Measurements from ENCODE around the gene TERT. TPM values are rescaled to one million over a fixed set of nuclear protein-coding genes. Genes with fewer than 3 reads are reported as not detected.

Gene TERT
- total RNA-seq, 1 experiment from 2014 or later: 3.3 TPM

GRCh38 chr5:1240496-1241260 lies 54.2 kb downstream of the TERT start:
- Histone ChIP-seq H3K27ac (ENCODE audit: low read length) (no peak overlapping the region), H3K27me3 (ENCODE audit: low read length) (no peaks in the 10 kb centered on the region; the same call in 1 of the 2 replicates), H4K20me1 (ENCODE audit: insufficient read depth, low read depth, low read length) (no peaks in the 10 kb centered on the region), H3K4me3 (ENCODE audit: low read length) (no peak overlapping the region), H3K9me3 (ENCODE audit: low read length) (peaks cover 2% of the 10 kb centered on the region; the same call in 1 of the 2 replicates), H3K9ac (ENCODE audit: low read length) (no peak overlapping the region), H3K4me2 (ENCODE audit: low read depth, low read length, poor library complexity, severe bottlenecking) (no peak overlapping the region), H3K79me2 (ENCODE audit: low read length) (no peaks in the 10 kb centered on the region), H2AFZ (ENCODE audit: low read length) (no peak overlapping the region), H3K36me3 (ENCODE audit: insufficient read depth, low read length) (no peaks in the 10 kb centered on the region), H3K4me1 (ENCODE audit: low read length) (no peaks in the 10 kb centered on the region), H3K9me2 (replicated peaks; ENCODE audit: insufficient read depth, low read length) (no peaks in the 10 kb centered on the region)
- DNase-seq: no peak

- H3K27me3 ChIP-seq (ENCODE audit: low read length): no peaks in the 10 kb centered on the region; the same call in 1 of the 2 replicates
- H4K20me1 ChIP-seq (ENCODE audit: insufficient read depth, low read depth, low read length): no peaks in the 10 kb centered on the region
- H3K9me3 ChIP-seq (ENCODE audit: low read length): peaks cover 5% of the 10 kb centered on the region; the same call in 1 of the 2 replicates
- H3K9me2 ChIP-seq (replicated peaks; ENCODE audit: insufficient read depth, low read length): no peaks in the 10 kb centered on the region
- no peaks in the 10 kb centered on the region for H3K4me1 ChIP-seq (ENCODE audit: low read length)
- H3K79me2 ChIP-seq (ENCODE audit: low read length): no peaks in the 10 kb centered on the region
- DNase-seq: no peak
- no peak overlapping the region for H3K27ac ChIP-seq (ENCODE audit: low read length)
- no peak overlapping the region for H3K4me2 ChIP-seq (ENCODE audit: low read depth, low read length, poor library complexity, severe bottlenecking)
- no peak overlapping the region for H2AFZ ChIP-seq (ENCODE audit: low read length)
- H3K4me3 ChIP-seq (ENCODE audit: low read length): no peak overlapping the region
- H3K9ac ChIP-seq (ENCODE audit: low read length): no peak overlapping the region
- H3K36me3 ChIP-seq (ENCODE audit: insufficient read depth, low read length): no peaks in the 10 kb centered on the region
Observed at GRCh38 chr5:1239505-1240251, 55.2 kb downstream of the TERT start.

DNA sequence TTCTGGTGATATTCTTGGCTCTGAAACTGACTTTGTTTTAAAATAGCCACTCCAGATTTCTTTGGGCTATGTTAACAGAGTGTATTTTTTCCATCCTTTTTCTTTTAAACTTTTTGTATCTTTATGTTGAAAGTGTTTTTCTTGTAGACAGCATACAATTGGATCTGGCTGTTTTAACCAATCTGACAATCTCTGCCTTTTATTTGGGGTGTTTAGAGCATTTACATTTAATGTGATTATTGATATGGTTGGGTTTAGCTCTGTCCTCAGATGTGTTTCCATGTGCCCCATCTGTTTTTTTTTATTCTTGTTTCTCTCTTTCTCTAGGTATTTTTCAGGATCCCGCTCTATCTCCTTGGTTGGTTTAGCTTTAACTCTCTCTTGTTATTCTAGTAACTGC lies 59.0 kb downstream of the TERT start:
- Histone ChIP-seq H3K9me3 (ENCODE audit: low read length) (peaks cover 5% of the 10 kb centered on the region; the same call in 1 of the 2 replicates), H2AFZ (ENCODE audit: low read length) (no peak overlapping the region), H3K9me2 (replicated peaks; ENCODE audit: insufficient read depth, low read length) (no peaks in the 10 kb centered on the region)

GRCh38 chr5:1235379-1235778 lies 59.5 kb downstream of the TERT start:
- Histone ChIP-seq H3K9ac (ENCODE audit: low read length) (no peak overlapping the region), H3K27me3 (ENCODE audit: low read length) (no peaks in the 10 kb centered on the region; the same call in 1 of the 2 replicates), H3K27ac (ENCODE audit: low read length) (no peak overlapping the region)

More for the DNA sequence above, 59.0 kb downstream of the TERT start:
- Histone ChIP-seq H3K79me2 (ENCODE audit: low read length) (no peaks in the 10 kb centered on the region), H3K4me2 (ENCODE audit: low read depth, low read length, poor library complexity, severe bottlenecking) (no peak overlapping the region), H3K4me1 (ENCODE audit: low read length) (no peaks in the 10 kb centered on the region), H3K9ac (ENCODE audit: low read length) (no peak overlapping the region), H3K36me3 (ENCODE audit: insufficient read depth, low read length) (no peaks in the 10 kb centered on the region), H3K27me3 (ENCODE audit: low read length) (no peaks in the 10 kb centered on the region; the same call in 1 of the 2 replicates), H3K27ac (ENCODE audit: low read length) (no peak overlapping the region), H3K4me3 (ENCODE audit: low read length) (no peak overlapping the region), H4K20me1 (ENCODE audit: insufficient read depth, low read depth, low read length) (no peaks in the 10 kb centered on the region)
- DNase-seq: no peak

DNA sequence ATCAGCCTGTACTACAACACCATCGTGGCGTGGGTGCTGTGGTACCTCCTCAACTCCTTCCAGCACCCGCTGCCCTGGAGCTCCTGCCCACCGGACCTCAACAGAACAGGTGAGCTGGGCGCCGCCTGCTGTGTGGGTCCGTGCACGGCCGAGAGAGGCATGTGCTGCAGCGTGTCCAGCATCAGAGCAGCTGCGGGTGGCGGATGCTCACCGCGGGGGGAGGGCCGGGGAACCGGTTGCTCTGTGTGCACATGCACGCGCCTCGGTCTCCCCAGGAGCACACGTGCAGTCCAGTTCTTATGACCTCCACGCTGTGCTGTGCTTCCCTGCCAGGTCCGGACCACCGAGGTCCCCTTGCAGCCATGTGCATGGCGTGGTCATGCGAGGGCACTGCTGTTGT lies 62.1 kb downstream of the TERT start:
- H3K4me3 ChIP-seq (ENCODE audit: low read length): no peak overlapping the region
- H3K9me2 ChIP-seq (replicated peaks; ENCODE audit: insufficient read depth, low read length): no peaks in the 10 kb centered on the region
- H3K9me3 ChIP-seq (ENCODE audit: low read length): peaks cover 5% of the 10 kb centered on the region; the same call in 1 of the 2 replicates
- H2AFZ ChIP-seq (ENCODE audit: low read length): no peak overlapping the region
- H3K36me3 ChIP-seq (ENCODE audit: insufficient read depth, low read length): no peaks in the 10 kb centered on the region
- H3K4me1 ChIP-seq (ENCODE audit: low read length): no peaks in the 10 kb centered on the region
- H3K27ac ChIP-seq (ENCODE audit: low read length): no peak overlapping the region
- no peaks in the 10 kb centered on the region for H3K79me2 ChIP-seq (ENCODE audit: low read length)
- DNase-seq: no peak
- no peaks in the 10 kb centered on the region; the same call in 1 of the 2 replicates for H3K27me3 ChIP-seq (ENCODE audit: low read length)
- no peak overlapping the region for H3K9ac ChIP-seq (ENCODE audit: low read length)
- H3K4me2 ChIP-seq (ENCODE audit: low read depth, low read length, poor library complexity, severe bottlenecking): no peak overlapping the region
- H4K20me1 ChIP-seq (ENCODE audit: insufficient read depth, low read depth, low read length): no peaks in the 10 kb centered on the region

More at GRCh38 chr5:1235379-1235778, 59.5 kb downstream of the TERT start:
- Histone ChIP-seq H2AFZ (ENCODE audit: low read length) (no peak overlapping the region), H3K9me2 (replicated peaks; ENCODE audit: insufficient read depth, low read length) (no peaks in the 10 kb centered on the region), H3K79me2 (ENCODE audit: low read length) (no peaks in the 10 kb centered on the region), H3K4me1 (ENCODE audit: low read length) (no peaks in the 10 kb centered on the region), H4K20me1 (ENCODE audit: insufficient read depth, low read depth, low read length) (no peaks in the 10 kb centered on the region), H3K9me3 (ENCODE audit: low read length) (peaks cover 5% of the 10 kb centered on the region; the same call in 1 of the 2 replicates), H3K4me2 (ENCODE audit: low read depth, low read length, poor library complexity, severe bottlenecking) (no peak overlapping the region), H3K36me3 (ENCODE audit: insufficient read depth, low read length) (no peaks in the 10 kb centered on the region), H3K4me3 (ENCODE audit: low read length) (no peak overlapping the region)
- peak; percentile 74 for DNase-seq

DNA sequence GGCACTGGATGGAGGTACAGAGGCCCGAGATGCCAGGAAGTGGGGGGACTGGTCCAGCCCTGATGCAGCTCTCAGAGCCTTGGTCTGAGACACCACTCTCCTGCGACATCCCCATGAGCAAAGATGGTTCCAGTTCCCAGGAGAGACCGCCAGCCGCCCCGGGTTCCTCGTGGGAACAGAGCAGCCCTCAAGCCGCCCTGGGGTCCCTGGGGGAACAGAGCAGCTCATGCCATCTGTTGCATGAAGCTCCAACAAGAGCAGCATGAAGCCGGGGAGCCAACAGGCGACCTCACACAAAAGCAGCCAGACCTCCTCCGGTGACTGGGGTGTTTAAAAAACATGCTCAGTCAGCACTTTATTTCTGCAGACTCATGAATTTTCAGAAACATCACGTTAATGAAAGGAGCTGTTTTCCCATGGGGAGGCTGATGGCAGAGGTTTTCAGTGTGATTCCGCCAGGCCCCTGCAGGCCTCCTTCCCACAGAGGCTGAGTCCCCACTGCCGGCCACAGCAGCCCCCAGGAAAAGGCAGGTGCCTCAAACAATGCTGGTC lies 63.4 kb downstream of the TERT start:
- H3K4me2 ChIP-seq (ENCODE audit: low read depth, low read length, poor library complexity, severe bottlenecking): no peak overlapping the region
- DNase-seq: no peak
- no peaks in the 10 kb centered on the region for H3K36me3 ChIP-seq (ENCODE audit: insufficient read depth, low read length)
- H3K9me2 ChIP-seq (replicated peaks; ENCODE audit: insufficient read depth, low read length): no peaks in the 10 kb centered on the region
- H3K4me3 ChIP-seq (ENCODE audit: low read length): no peak overlapping the region
- H3K9me3 ChIP-seq (ENCODE audit: low read length): peaks cover 5% of the 10 kb centered on the region; the same call in 1 of the 2 replicates
- no peak overlapping the region for H3K27ac ChIP-seq (ENCODE audit: low read length)
- H3K4me1 ChIP-seq (ENCODE audit: low read length): no peaks in the 10 kb centered on the region
- no peak overlapping the region for H3K9ac ChIP-seq (ENCODE audit: low read length)
- no peak overlapping the region for H2AFZ ChIP-seq (ENCODE audit: low read length)
- H3K79me2 ChIP-seq (ENCODE audit: low read length): no peaks in the 10 kb centered on the region
- no peaks in the 10 kb centered on the region; the same call in 1 of the 2 replicates for H3K27me3 ChIP-seq (ENCODE audit: low read length)
- no peaks in the 10 kb centered on the region for H4K20me1 ChIP-seq (ENCODE audit: insufficient read depth, low read depth, low read length)

DNA sequence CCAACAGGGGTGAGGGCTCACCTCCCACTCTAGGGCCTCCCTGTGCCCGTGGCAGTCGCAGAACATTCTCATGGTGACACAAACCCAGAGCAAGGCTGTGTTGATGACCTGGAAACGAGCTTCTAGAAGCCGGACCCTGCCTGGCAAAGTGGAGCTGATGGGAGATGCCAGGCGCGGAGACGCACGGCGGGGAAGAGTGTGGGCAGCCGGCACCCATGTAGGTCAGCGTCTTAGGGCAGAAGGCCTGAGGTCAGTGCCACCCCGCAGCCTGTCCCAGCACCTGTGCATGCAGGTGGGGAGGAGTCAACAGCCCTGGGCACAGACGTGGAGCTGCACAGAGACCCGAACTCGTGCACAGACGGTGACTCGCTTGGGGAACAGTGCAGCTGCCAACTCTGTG lies 64.3 kb downstream of the TERT start:
- Histone ChIP-seq H3K9me2 (replicated peaks; ENCODE audit: insufficient read depth, low read length) (no peaks in the 10 kb centered on the region), H3K4me3 (ENCODE audit: low read length) (no peak overlapping the region), H3K36me3 (ENCODE audit: insufficient read depth, low read length) (no peaks in the 10 kb centered on the region), H2AFZ (ENCODE audit: low read length) (no peak overlapping the region), H3K27ac (ENCODE audit: low read length) (no peak overlapping the region), H3K79me2 (ENCODE audit: low read length) (no peaks in the 10 kb centered on the region), H3K4me1 (ENCODE audit: low read length) (no peaks in the 10 kb centered on the region), H4K20me1 (ENCODE audit: insufficient read depth, low read depth, low read length) (no peaks in the 10 kb centered on the region), H3K9ac (ENCODE audit: low read length) (no peak overlapping the region), H3K4me2 (ENCODE audit: low read depth, low read length, poor library complexity, severe bottlenecking) (no peak overlapping the region), H3K9me3 (ENCODE audit: low read length) (peaks cover 2% of the 10 kb centered on the region; the same call in 1 of the 2 replicates), H3K27me3 (ENCODE audit: low read length) (no peaks in the 10 kb centered on the region; the same call in 1 of the 2 replicates)
- no peak for DNase-seq

GRCh38 chr5:1229822-1230221 lies 65.0 kb downstream of the TERT start:
- Histone ChIP-seq H3K9me3 (ENCODE audit: low read length) (no peaks in the 10 kb centered on the region), H3K9ac (ENCODE audit: low read length) (no peak overlapping the region), H3K79me2 (ENCODE audit: low read length) (no peaks in the 10 kb centered on the region), H3K36me3 (ENCODE audit: insufficient read depth, low read length) (no peaks in the 10 kb centered on the region), H3K27ac (ENCODE audit: low read length) (no peak overlapping the region), H3K4me3 (ENCODE audit: low read length) (no peak overlapping the region), H2AFZ (ENCODE audit: low read length) (no peak overlapping the region), H3K4me2 (ENCODE audit: low read depth, low read length, poor library complexity, severe bottlenecking) (no peak overlapping the region), H3K4me1 (ENCODE audit: low read length) (no peaks in the 10 kb centered on the region), H3K9me2 (replicated peaks; ENCODE audit: insufficient read depth, low read length) (no peaks in the 10 kb centered on the region), H4K20me1 (ENCODE audit: insufficient read depth, low read depth, low read length) (no peaks in the 10 kb centered on the region), H3K27me3 (ENCODE audit: low read length) (no peaks in the 10 kb centered on the region)
- DNase-seq: no peak

All from Karpas-422 (cell line).